AG04449 (cell line): ENCODE results near the gene CCDC97.
A peak's percentile ranks its signal among the peaks of the same experiment; 100 is the strongest.

Experiments
- CTCF ChIA-PET: fragments of 350-600 bp; formaldehyde crosslinking; extraction: SDS; loops from one replicate; lab custom pipeline; 2021; ENCODE audit warnings: antibody characterized with exemption; lab: Yijun Ruan, JAX
- POLR2A ChIA-PET: fragments of 400-600, 350-600 bp; formaldehyde crosslinking; extraction: SDS; loops from one replicate; lab custom pipeline; 2020; ENCODE audit warnings: antibody characterized with exemption, inconsistent platforms; lab: Yijun Ruan, JAX
- DNase-seq: peaks from one replicate; pipeline ENCODE4 v3.0.0-alpha.2; 2010; ENCODE audit warnings: low read depth, low spot score
- H3K4me3 ChIP-seq: 2 replicates; pipeline ENCODE4 v1.5.1; 2011; ENCODE audit warnings: low read depth, mild to moderate bottlenecking, control low read depth, low read length
- CTCF ChIP-seq: IDR thresholded peaks from one replicate; pipeline ENCODE4 v1.5.1; 2011; ENCODE audit warnings: mild to moderate bottlenecking, moderate library complexity, low read length, control low read depth, inconsistent platforms; ENCODE audit not compliant: insufficient read depth; ENCODE audit errors: missing control alignments

The CCDC97 gene

GRCh38 chr19:41371541-41371940 lies 61.6 kb downstream of the CCDC97 start:
- CTCF ChIA-PET, result interaction anchor here (9.7 kb wide), 1 partner anchor 18 kb away, joined by 103 read pairs; the partner anchor contains the start of gene TGFB1

GRCh38 chr19:41372501-41372900 lies 62.5 kb downstream of the CCDC97 start:
- CTCF ChIA-PET, result interaction anchor here (0.7 to 1.2 kb wide), 3 partner anchors 9 to 51 kb away, joined by 3 to 4 read pairs (median 4); no protein-coding TSS in a partner anchor
- TF ChIP-seq CTCF, result no peak
- POLR2A ChIA-PET, result no interaction called here
- DNase-seq, result no peak
- no peak overlapping the region for H3K4me3 ChIP-seq

More at GRCh38 chr19:41371541-41371940, 61.6 kb downstream of the CCDC97 start:
- POLR2A ChIA-PET, result no interaction called here
- no peak for TF ChIP-seq CTCF
- no peak for DNase-seq
- H3K4me3 ChIP-seq, result no peak overlapping the region

GRCh38 chr19:41373993-41374392 lies 64.0 kb downstream of the CCDC97 start:
- TF ChIP-seq CTCF, result no peak
- DNase-seq, result peak; percentile 59
- ChIA-PET POLR2A (no interaction called here), CTCF (no interaction called here)
- no peak overlapping the region for H3K4me3 ChIP-seq
